ENCODE data around the gene SURF6. TPM values are rescaled to one million over a fixed set of nuclear protein-coding genes. Genes with fewer than 3 reads are reported as not detected.

SURF6 gene
- total RNA-seq, 1 donor, result 7.6 TPM

- no peak for TF ChIP-seq CTCF (IDR thresholded peaks at IDR 0.05; ENCODE audit: extremely low read depth, low read depth, low read length)
- Histone ChIP-seq H4K20me1 (ENCODE audit: insufficient read depth, low read length) (no peaks in the 10 kb centered on the region), H3K79me2 (ENCODE audit: insufficient read depth, low read length) (no peaks in the 10 kb centered on the region), H3K9me3 (ENCODE audit: low read depth, low read length) (no peaks in the 10 kb centered on the region), H3K27me3 (ENCODE audit: insufficient read depth, low read length) (peaks cover 10% of the 10 kb centered on the region), H3K36me3 (ENCODE audit: insufficient read depth, low read length) (no peaks in the 10 kb centered on the region), H3K4me2 (ENCODE audit: insufficient read depth, low read length) (no peak overlapping the region), H3K4me1 (ENCODE audit: insufficient read depth, low read length) (no peaks in the 10 kb centered on the region), H2AFZ (ENCODE audit: low read length) (no peak overlapping the region), H3K27ac (ENCODE audit: low read depth, low read length) (no peak overlapping the region), H3K4me3 (ENCODE audit: insufficient read depth, low read length) (no peak overlapping the region)
- no peak for DNase-seq (ENCODE audit: insufficient read length, low spot score, missing footprints)
Measured at GRCh38 chr9:133304477-133305377, 31.3 kb downstream of the SURF6 start.

GRCh38 chr9:133304158-133304470, 31.9 kb downstream of the SURF6 start:
- peaks cover 10% of the 10 kb centered on the region for H3K27me3 ChIP-seq (ENCODE audit: insufficient read depth, low read length)
- no peaks in the 10 kb centered on the region for H3K79me2 ChIP-seq (ENCODE audit: insufficient read depth, low read length)
- no peaks in the 10 kb centered on the region for H4K20me1 ChIP-seq (ENCODE audit: insufficient read depth, low read length)
- H3K9me3 ChIP-seq (ENCODE audit: low read depth, low read length), result no peaks in the 10 kb centered on the region
- H3K4me2 ChIP-seq (ENCODE audit: insufficient read depth, low read length), result no peak overlapping the region
- H3K36me3 ChIP-seq (ENCODE audit: insufficient read depth, low read length), result no peaks in the 10 kb centered on the region
- H3K4me3 ChIP-seq (ENCODE audit: insufficient read depth, low read length), result no peak overlapping the region
- H3K4me1 ChIP-seq (ENCODE audit: insufficient read depth, low read length), result no peaks in the 10 kb centered on the region
- DNase-seq (ENCODE audit: insufficient read length, low spot score, missing footprints), result no peak
- no peak overlapping the region for H2AFZ ChIP-seq (ENCODE audit: low read length)
- no peak overlapping the region for H3K27ac ChIP-seq (ENCODE audit: low read depth, low read length)
- no peak for TF ChIP-seq CTCF (IDR thresholded peaks at IDR 0.05; ENCODE audit: extremely low read depth, low read depth, low read length)

DNA sequence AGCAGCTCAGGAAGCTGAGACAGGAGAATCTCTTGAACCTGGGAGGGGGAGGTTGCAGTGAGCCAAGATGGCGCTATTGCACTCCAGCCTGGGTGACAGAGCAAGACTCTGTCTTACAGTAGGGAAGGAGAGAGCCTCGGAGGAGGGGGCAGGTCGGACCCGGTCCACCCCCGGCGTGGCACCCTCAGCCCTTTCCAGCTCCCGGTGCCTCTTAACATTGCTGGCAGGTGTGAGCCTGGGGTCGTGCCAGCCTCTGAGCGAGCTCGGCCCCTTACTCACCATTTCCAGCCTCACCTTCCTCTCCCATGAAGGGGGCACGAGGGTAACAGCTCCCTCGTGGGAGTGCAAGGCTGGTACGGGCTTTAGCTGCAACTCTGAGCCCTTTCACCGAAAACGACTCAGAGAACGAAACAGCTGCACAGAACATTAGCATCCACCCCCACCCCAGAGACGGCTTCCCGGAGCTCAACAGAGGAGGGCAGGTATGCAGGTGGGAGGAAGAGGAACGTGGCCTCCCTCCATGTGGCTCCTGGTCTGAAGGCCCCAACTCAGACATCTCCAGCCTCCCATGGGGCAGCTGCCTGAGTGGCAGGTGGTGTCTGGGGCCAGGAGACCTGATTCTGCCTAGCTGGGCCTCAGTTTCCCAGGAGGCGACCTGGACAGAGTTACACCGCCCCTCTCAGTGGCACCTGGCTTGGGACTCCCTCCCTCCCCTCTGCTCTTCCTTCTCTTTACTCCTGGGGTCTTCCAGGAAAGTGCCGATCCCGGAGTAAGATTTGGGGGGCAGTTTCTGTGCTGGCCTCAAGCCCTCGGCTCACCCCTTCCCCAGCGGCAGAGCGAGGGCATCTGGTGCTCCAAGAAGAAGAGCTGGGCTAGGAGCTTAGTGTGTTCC, 32.5 kb downstream of the SURF6 start:
- H3K9me3 ChIP-seq (ENCODE audit: low read depth, low read length), result no peaks in the 10 kb centered on the region
- DNase-seq (ENCODE audit: insufficient read length, low spot score, missing footprints), result no peak
- H3K27ac ChIP-seq (ENCODE audit: low read depth, low read length), result no peak overlapping the region
- no peaks in the 10 kb centered on the region for H3K79me2 ChIP-seq (ENCODE audit: insufficient read depth, low read length)
- peaks cover 10% of the 10 kb centered on the region for H3K27me3 ChIP-seq (ENCODE audit: insufficient read depth, low read length)
- H3K4me3 ChIP-seq (ENCODE audit: insufficient read depth, low read length), result no peak overlapping the region
- TF ChIP-seq CTCF (IDR thresholded peaks at IDR 0.05; ENCODE audit: extremely low read depth, low read depth, low read length), result no peak
- no peaks in the 10 kb centered on the region for H3K36me3 ChIP-seq (ENCODE audit: insufficient read depth, low read length)
- H4K20me1 ChIP-seq (ENCODE audit: insufficient read depth, low read length), result no peaks in the 10 kb centered on the region
- no peaks in the 10 kb centered on the region for H3K4me1 ChIP-seq (ENCODE audit: insufficient read depth, low read length)
- H3K4me2 ChIP-seq (ENCODE audit: insufficient read depth, low read length), result no peak overlapping the region
- no peak overlapping the region for H2AFZ ChIP-seq (ENCODE audit: low read length)

Measured in osteoblast (primary cell).